HL-60/S4 (cell line): Measurements from ENCODE around the gene PTGFR.

Experiments
- in situ Hi-C: fragments of 300-500 bp; cut with MboI; formaldehyde crosslinking; loops from 2 replicates; pipeline ENCODE4 v1.14.3; 2022; ENCODE audit warnings: low sequenced_read_pairs

Gene PTGFR

GRCh38 chr1:78490861-78491450 lies at the start of gene PTGFR:
Gene PTGFR (plus strand): TSS chr1:78490974. CDS start chr1:78492744, 1,770 bp downstream.
- in situ Hi-C loops, result no loop called here

GRCh38 chr1:78441921-78442320 lies 48.9 kb upstream of the PTGFR start:
- in situ Hi-C loops, result no loop called here

- in situ Hi-C loops, result no loop called here
These were observed 43.7 kb upstream of the PTGFR start for GRCh38 chr1:78447086-78447485.

GRCh38 chr1:78464449-78464891 lies 26.3 kb upstream of the PTGFR start:
- in situ Hi-C loops, result no loop called here

- in situ Hi-C loops, result no loop called here
These were observed 25.6 kb upstream of the PTGFR start for GRCh38 chr1:78465143-78465542.

- in situ Hi-C loops, result no loop called here
These were observed 22.3 kb upstream of the PTGFR start for GRCh38 chr1:78468521-78468920.

- in situ Hi-C loops, result no loop called here
These were observed 21.2 kb upstream of the PTGFR start for GRCh38 chr1:78469576-78469975.

- in situ Hi-C loops, result no loop called here
These were observed 18.7 kb upstream of the PTGFR start for GRCh38 chr1:78471890-78472620.

GRCh38 chr1:78472851-78473496 lies 17.8 kb upstream of the PTGFR start:
- in situ Hi-C loops, result no loop called here

- in situ Hi-C loops, result no loop called here
These were observed 16.7 kb upstream of the PTGFR start for GRCh38 chr1:78474092-78474491.

- in situ Hi-C loops, result no loop called here
These were observed 14.7 kb upstream of the PTGFR start for GRCh38 chr1:78475888-78476610.

- in situ Hi-C loops, result no loop called here
These were observed 6.9 kb upstream of the PTGFR start for GRCh38 chr1:78483903-78484302.

GRCh38 chr1:78491451-78492071 lies 787 bp downstream of the PTGFR start:
- in situ Hi-C loops, result no loop called here

- in situ Hi-C loops, result no loop called here
These were observed 1.7 kb downstream of the PTGFR start for GRCh38 chr1:78492386-78492950.

GRCh38 chr1:78493451-78493850 lies 2.7 kb downstream of the PTGFR start:
- in situ Hi-C loops, result no loop called here

- in situ Hi-C loops, result no loop called here
These were observed 6.4 kb downstream of the PTGFR start for GRCh38 chr1:78497201-78497600.

GRCh38 chr1:78500529-78500928 lies 9.8 kb downstream of the PTGFR start:
- in situ Hi-C loops, result no loop called here

- in situ Hi-C loops, result no loop called here
These were observed 10.4 kb downstream of the PTGFR start for GRCh38 chr1:78501203-78501602.

GRCh38 chr1:78511334-78511733 lies 20.6 kb downstream of the PTGFR start:
- in situ Hi-C loops, result no loop called here

- in situ Hi-C loops, result no loop called here
These were observed 25.9 kb downstream of the PTGFR start for GRCh38 chr1:78516716-78517115.

GRCh38 chr1:78519446-78519845 lies 28.7 kb downstream of the PTGFR start:
- in situ Hi-C loops, result no loop called here
